Right atrium auricular region (tissue), 2 donors: ENCODE measurements around the gene PRLR. TPM values are rescaled to one million over a fixed set of nuclear protein-coding genes. Genes with fewer than 3 reads are reported as not detected.

Experiments used
- DNase-seq: peaks from one replicate; pipeline ENCODE4 v3.0.0-alpha.2; 2019; ENCODE audit warnings: low spot score
- H3K27ac ChIP-seq, 2 donors: fragments of 200-600 bp; sonication (generic); 1 replicate in 1 of 2; 2 replicates in 1 of 2; pipeline ENCODE4 v1.5.1; 2016 to 2019
- H3K27me3 ChIP-seq, 2 donors: fragments of 200-600 bp; sonication (generic); one replicate each; pipeline versions ENCODE4 v1.5.1 to v1.6.0; 2017 to 2019
- H3K36me3 ChIP-seq: fragments of 200-600 bp; sonication (generic); one replicate; pipeline ENCODE4 v1.5.1; 2016
- H3K4me1 ChIP-seq, 2 donors: fragments of 200-600 bp; sonication (generic); one replicate each; pipeline versions ENCODE4 v1.5.1 to v1.6.0; 2017 to 2019
- H3K4me3 ChIP-seq, 2 donors: fragments of 200-600 bp; sonication (generic); 1 replicate in 1 of 2; 2 replicates in 1 of 2; pipeline ENCODE4 v1.5.1; 2017 to 2019; ENCODE audit warnings: mild to moderate bottlenecking in 1 of 2, moderate library complexity in 1 of 2
- H3K9me3 ChIP-seq, 2 donors: fragments of 200-600 bp; sonication (generic); one replicate each; pipeline ENCODE4 v1.5.1; 2019
- CTCF ChIP-seq, 2 donors: fragments of 200-600 bp; sonication (generic); IDR thresholded peaks; one replicate each; pipeline ENCODE4 v1.5.1; 2019; ENCODE audit warnings: antibody characterized with exemption in 2 of 2
- total RNA-seq, 2 donors: library from RNA; depleted of rRNA; stranded (reverse); fragments of >200 nt; gene quantifications; one replicate each; pipeline ENCODE4 v1.1.0, GENCODE V29; 2016

Gene PRLR
- total RNA-seq, 2 donors from 2014 or later: 0.15 to 0.31 TPM

- Histone ChIP-seq H3K27ac (no peak overlapping the region), H3K9me3 (no peaks in the 10 kb centered on the region), H3K4me1 (no peaks in the 10 kb centered on the region), H3K27me3 (no peaks in the 10 kb centered on the region), H3K36me3 (no peaks in the 10 kb centered on the region), H3K4me3 (no peak overlapping the region)
- TF ChIP-seq CTCF (IDR thresholded peaks at IDR 0.05): no peak
- no peak for DNase-seq
Observed at GRCh38 chr5:35263266-35263877, 33.1 kb upstream of the PRLR start.

- Histone ChIP-seq H3K4me3 (no peak overlapping the region), H3K27me3 (no peaks in the 10 kb centered on the region), H3K9me3 (peaks cover 0 to 9% of the 10 kb centered on the region in 2 donors), H3K4me1 (no peaks in the 10 kb centered on the region), H3K36me3 (no peaks in the 10 kb centered on the region), H3K27ac (no peak overlapping the region)
- DNase-seq: no peak
- TF ChIP-seq CTCF (IDR thresholded peaks at IDR 0.05): no peak
Observed at GRCh38 chr5:35253582-35253981, 23.3 kb upstream of the PRLR start.

GRCh38 chr5:35252963-35253362 lies 22.7 kb upstream of the PRLR start:
- DNase-seq: no peak
- Histone ChIP-seq H3K27me3 (no peaks in the 10 kb centered on the region), H3K36me3 (no peaks in the 10 kb centered on the region), H3K9me3 (peaks cover 0 to 9% of the 10 kb centered on the region in 2 donors), H3K4me3 (no peak overlapping the region), H3K4me1 (no peaks in the 10 kb centered on the region), H3K27ac (no peak overlapping the region)
- TF ChIP-seq CTCF (IDR thresholded peaks at IDR 0.05): no peak

GRCh38 chr5:35248843-35249780 lies 18.8 kb upstream of the PRLR start:
- Histone ChIP-seq H3K27ac (no peak overlapping the region), H3K4me1 (no peaks in the 10 kb centered on the region), H3K27me3 (no peaks in the 10 kb centered on the region), H3K4me3 (no peak overlapping the region), H3K9me3 (peaks cover 0 to 9% of the 10 kb centered on the region in 2 donors), H3K36me3 (no peaks in the 10 kb centered on the region)
- no peak for DNase-seq
- no peak for TF ChIP-seq CTCF (IDR thresholded peaks at IDR 0.05)

- no peak overlapping the region for H3K27ac ChIP-seq
Observed at GRCh38 chr5:35247648-35248034, 17.4 kb upstream of the PRLR start.

More at GRCh38 chr5:35247648-35248034, 17.4 kb upstream of the PRLR start:
- Histone ChIP-seq H3K4me3 (no peak overlapping the region), H3K9me3 (no peaks in the 10 kb centered on the region), H3K27me3 (no peaks in the 10 kb centered on the region), H3K36me3 (no peaks in the 10 kb centered on the region), H3K4me1 (no peaks in the 10 kb centered on the region)
- no peak for TF ChIP-seq CTCF (IDR thresholded peaks at IDR 0.05)
- no peak for DNase-seq
